CD14-positive monocyte (primary cell): Measurements from ENCODE around the gene ANGPTL4. TPM values are rescaled to one million over a fixed set of nuclear protein-coding genes. Genes with fewer than 3 reads are reported as not detected.

Source experiments
- DNase-seq, 3 donors: peaks; one replicate each; pipeline ENCODE4 v3.0.0-alpha.2; 2011 to 2022
- H2AFZ ChIP-seq: 2 replicates; pipeline ENCODE4 v1.6.0; 2012; ENCODE audit warnings: mild to moderate bottlenecking, low read depth, low read length, inconsistent platforms; ENCODE audit not compliant: insufficient read depth, poor library complexity, severe bottlenecking
- H3K27ac ChIP-seq, 2 donors: 1 replicate in 1 of 2; 2 replicates in 1 of 2; pipeline ENCODE4 v1.5.1; 2012 to 2013; ENCODE audit warnings: low read length in 2 of 2, control low read depth in 1 of 2, inconsistent platforms in 1 of 2, low read depth in 1 of 2, mild to moderate bottlenecking in 1 of 2
- H3K27me3 ChIP-seq, 2 donors: one replicate each; pipeline versions ENCODE4 v1.6.0 to v1.6.1; 2011 to 2013; ENCODE audit warnings: low read length in 2 of 2; ENCODE audit not compliant: control insufficient read depth in 2 of 2, insufficient read depth in 2 of 2
- H3K36me3 ChIP-seq, 2 donors: replicated peaks in 1 of 2; 1 replicate in 1 of 2; 2 replicates in 1 of 2; pipeline versions ENCODE4 v1.5.1 to v1.6.1; 2012 to 2013; ENCODE audit warnings: low read length in 2 of 2, control low read depth in 1 of 2, inconsistent platforms in 1 of 2, mild to moderate bottlenecking in 1 of 2; ENCODE audit not compliant: insufficient read depth in 2 of 2, control insufficient read depth in 1 of 2
- H3K4me1 ChIP-seq, 2 donors: 1 replicate in 1 of 2; 2 replicates in 1 of 2; pipeline versions ENCODE4 v1.5.1 to v1.6.1; 2012 to 2013; ENCODE audit warnings: low read length in 2 of 2, control low read depth in 1 of 2, inconsistent platforms in 1 of 2, mild to moderate bottlenecking in 1 of 2, moderate library complexity in 1 of 2; ENCODE audit not compliant: insufficient read depth in 2 of 2, control insufficient read depth in 1 of 2
- H3K4me2 ChIP-seq: replicated peaks from 2 replicates; pipeline ENCODE3; 2012; ENCODE audit warnings: low read length, moderate library complexity, mild to moderate bottlenecking; ENCODE audit not compliant: poor library complexity, severe bottlenecking; ENCODE audit errors: extremely low read depth
- H3K4me3 ChIP-seq, 3 experiments: fragments of 200-600 bp in 1 of 3; sonication (generic) in 1 of 3; replicated peaks in 1 of 3; 1 replicate in 2 of 3; 2 replicates in 1 of 3; pipeline ENCODE4 v1.5.1; 2011 to 2013; ENCODE audit warnings: low read length in 3 of 3, mild to moderate bottlenecking in 3 of 3, control low read depth in 2 of 3, low read depth in 2 of 3, inconsistent platforms in 1 of 3, moderate library complexity in 1 of 3
- H3K79me2 ChIP-seq: 2 replicates; pipeline ENCODE4 v1.6.0; 2012; ENCODE audit warnings: mild to moderate bottlenecking, control low read depth, inconsistent platforms, low read length, moderate library complexity; ENCODE audit not compliant: insufficient read depth
- H3K9ac ChIP-seq: 2 replicates; pipeline ENCODE4 v1.6.0; 2017; ENCODE audit warnings: low read length, mild to moderate bottlenecking; ENCODE audit not compliant: insufficient read depth, poor library complexity, severe bottlenecking
- H3K9me3 ChIP-seq, 2 donors: replicated peaks in 1 of 2; 1 replicate in 1 of 2; 2 replicates in 1 of 2; pipeline versions ENCODE4 v1.5.1 to v1.6.1; 2012 to 2013; ENCODE audit warnings: low read length in 2 of 2, control low read depth in 1 of 2; ENCODE audit not compliant: control insufficient read depth in 1 of 2, insufficient read depth in 1 of 2
- H4K20me1 ChIP-seq: 2 replicates; pipeline ENCODE4 v1.6.0; 2012; ENCODE audit warnings: mild to moderate bottlenecking, low read length, control low read depth, moderate library complexity; ENCODE audit not compliant: insufficient read depth
- H3K27ac Mint-ChIP-seq, 7 donors: one replicate each; pipeline ENCODE4 v1.8.0; 2020; ENCODE audit warnings: mild to moderate bottlenecking in 7 of 7, mixed read lengths in 7 of 7, moderate library complexity in 6 of 7, inconsistent platforms in 2 of 7
- H3K27me3 Mint-ChIP-seq, 3 donors: one replicate each; pipeline ENCODE4 v1.8.0; 2021 to 2022; ENCODE audit warnings: low read depth in 3 of 3, mild to moderate bottlenecking in 3 of 3, mixed read lengths in 3 of 3, moderate library complexity in 3 of 3, inconsistent platforms in 1 of 3
- H3K36me3 Mint-ChIP-seq, 2 donors: one replicate each; pipeline ENCODE4 v1.8.0; 2020; ENCODE audit warnings: mixed read lengths in 2 of 2, inconsistent platforms in 1 of 2, mild to moderate bottlenecking in 1 of 2
- H3K4me1 Mint-ChIP-seq: one replicate; pipeline ENCODE4 v1.8.0; 2020; ENCODE audit warnings: mild to moderate bottlenecking, mixed read lengths
- H3K4me3 Mint-ChIP-seq, 2 donors: one replicate each; pipeline ENCODE4 v1.8.0; 2020; ENCODE audit warnings: mild to moderate bottlenecking in 2 of 2, mixed read lengths in 2 of 2, moderate library complexity in 1 of 2
- H3K9me3 Mint-ChIP-seq, 7 donors: one replicate each; pipeline ENCODE4 v1.8.0; 2020 to 2022; ENCODE audit warnings: mixed read lengths in 7 of 7, mild to moderate bottlenecking in 6 of 7, moderate library complexity in 6 of 7, inconsistent platforms in 2 of 7
- CTCF ChIP-seq: fragments of 200-600 bp; IDR thresholded peaks from one replicate; pipeline ENCODE4 v1.8.0; 2022; ENCODE audit warnings: antibody characterized with exemption, mild to moderate bottlenecking
- WGBS: methylation state at CpG from one replicate; pipeline ENCODE4 v1.1.5; 2013; ENCODE audit warnings: missing lambda C conversion rate; ENCODE audit not compliant: insufficient coverage; 5-methylcytosine and 5-hydroxymethylcytosine counted together
- intact Hi-C, 2 donors: fragments of 100-400 bp; cut with micrococcal nuclease; formaldehyde crosslinking; loops; one replicate each; pipeline versions ENCODE4 v1.15.0 to v1.15.1; 2023
- polyA plus RNA-seq, 3 donors: library from polyadenylated mRNA; depleted of rRNA in 1 of 3; unstranded in 2 of 3; stranded (reverse) in 1 of 3; fragments of 300-500 nt in 2 of 3; fragments of >200 nt in 1 of 3; fragmentation: Illumina TruSeq in 2 of 3; gene quantifications; 1 replicate in 2 of 3; 2 replicates in 1 of 3; pipeline ENCODE4 v1.2.3, GENCODE V29; 2012 to 2021

Gene ANGPTL4
- polyA plus RNA-seq, 3 donors, result not detected

GRCh38 chr19:8403098-8403819 is 39.3 kb downstream of the ANGPTL4 start:
- DNase-seq, result no peak
- no peak overlapping the region for H3K27ac ChIP-seq
- H3K4me1 ChIP-seq, result no peaks in the 10 kb centered on the region
- TF ChIP-seq CTCF, result no peak
- Mint-ChIP-seq H3K4me3 (no peak overlapping the region), H3K36me3 (peaks cover 46 to 66% of the 10 kb centered on the region in 2 donors), H3K4me1 (no peaks in the 10 kb centered on the region), H3K27ac (peak overlapping the region in 1 of 7 donors; percentile 55), H3K27me3 (no peaks in the 10 kb centered on the region), H3K9me3 (no peaks in the 10 kb centered on the region)
- H3K9ac ChIP-seq, result no peak overlapping the region
- 96% methylated on average over 42 of the region's 44 CpGs for WGBS
- peaks cover 21% of the 10 kb centered on the region for H4K20me1 ChIP-seq
- H2AFZ ChIP-seq, result no peak overlapping the region
- H3K4me3 ChIP-seq, result no peak overlapping the region
- H3K36me3 ChIP-seq, result peaks cover 40 to 60% of the 10 kb centered on the region in 2 donors
- H3K27me3 ChIP-seq, result no peaks in the 10 kb centered on the region
- peaks cover 12% of the 10 kb centered on the region for H3K79me2 ChIP-seq
- H3K9me3 ChIP-seq, result no peaks in the 10 kb centered on the region
- H3K4me2 ChIP-seq, result no peak overlapping the region
- intact Hi-C loops, result no loop called here

- 96% methylated on average over 17 of the region's 24 CpGs for WGBS
- intact Hi-C loops, result no loop called here
- Histone ChIP-seq H3K79me2 (peaks cover 9% of the 10 kb centered on the region), H3K9ac (no peak overlapping the region), H3K4me3 (no peak overlapping the region), H4K20me1 (peaks cover 16% of the 10 kb centered on the region), H3K27me3 (no peaks in the 10 kb centered on the region), H3K36me3 (peaks cover 40 to 57% of the 10 kb centered on the region in 2 donors), H3K4me2 (no peak overlapping the region), H2AFZ (no peak overlapping the region), H3K27ac (no peak overlapping the region), H3K4me1 (no peaks in the 10 kb centered on the region), H3K9me3 (no peaks in the 10 kb centered on the region)
- Mint-ChIP-seq H3K27me3 (no peaks in the 10 kb centered on the region), H3K9me3 (no peaks in the 10 kb centered on the region), H3K4me1 (no peaks in the 10 kb centered on the region), H3K36me3 (peaks cover 45 to 62% of the 10 kb centered on the region in 2 donors), H3K4me3 (no peak overlapping the region), H3K27ac (no peak overlapping the region)
- no peak for TF ChIP-seq CTCF
- DNase-seq, result no peak
Observed at GRCh38 chr19:8403820-8404109, 39.8 kb downstream of the ANGPTL4 start.
